ENCODE data around the gene UNC13A.

DNA sequence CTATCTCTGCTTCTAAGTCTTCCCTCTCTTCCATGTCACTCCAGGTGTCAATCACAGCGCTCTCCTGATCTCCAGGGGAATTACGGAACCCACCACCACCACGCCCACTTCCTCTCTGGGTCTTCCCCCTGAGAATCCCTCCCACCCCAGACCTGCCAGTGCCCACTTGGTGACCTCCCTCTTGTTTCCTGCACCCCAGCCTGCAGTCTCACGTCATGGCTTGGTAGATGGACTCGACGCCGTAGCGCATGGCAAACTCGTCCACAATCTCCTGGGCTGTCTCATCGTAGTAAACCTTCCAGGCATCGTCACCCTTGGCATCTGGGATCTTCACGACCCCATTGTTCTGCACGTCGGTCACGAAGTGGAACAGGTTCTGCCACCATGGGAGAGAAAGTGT, 47.0 kb downstream of the UNC13A start:
- TF ChIP-seq, protein P1, sequence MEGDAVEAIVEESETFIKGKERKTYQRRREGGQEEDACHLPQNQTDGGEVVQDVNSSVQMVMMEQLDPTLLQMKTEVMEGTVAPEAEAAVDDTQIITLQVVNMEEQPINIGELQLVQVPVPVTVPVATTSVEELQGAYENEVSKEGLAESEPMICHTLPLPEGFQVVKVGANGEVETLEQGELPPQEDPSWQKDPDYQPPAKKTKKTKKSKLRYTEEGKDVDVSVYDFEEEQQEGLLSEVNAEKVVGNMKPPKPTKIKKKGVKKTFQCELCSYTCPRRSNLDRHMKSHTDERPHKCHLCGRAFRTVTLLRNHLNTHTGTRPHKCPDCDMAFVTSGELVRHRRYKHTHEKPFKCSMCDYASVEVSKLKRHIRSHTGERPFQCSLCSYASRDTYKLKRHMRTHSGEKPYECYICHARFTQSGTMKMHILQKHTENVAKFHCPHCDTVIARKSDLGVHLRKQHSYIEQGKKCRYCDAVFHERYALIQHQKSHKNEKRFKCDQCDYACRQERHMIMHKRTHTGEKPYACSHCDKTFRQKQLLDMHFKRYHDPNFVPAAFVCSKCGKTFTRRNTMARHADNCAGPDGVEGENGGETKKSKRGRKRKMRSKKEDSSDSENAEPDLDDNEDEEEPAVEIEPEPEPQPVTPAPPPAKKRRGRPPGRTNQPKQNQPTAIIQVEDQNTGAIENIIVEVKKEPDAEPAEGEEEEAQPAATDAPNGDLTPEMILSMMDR (conservative IDR thresholded peaks at IDR 0.05), result no peak
- TF ChIP-seq ZFX (IDR thresholded peaks at IDR 0.05), result no peak
